Sigmoid colon (tissue), 7 donors: ENCODE results near the gene DMRT2. TPM values are rescaled to one million over a fixed set of nuclear protein-coding genes. Genes with fewer than 3 reads are reported as not detected.

Experiments used
- DNase-seq: peaks from one replicate; pipeline ENCODE4 v3.0.0-alpha.2; 2019
- H3K27ac ChIP-seq, 4 donors: fragments of 200-600 bp; sonication (generic); one replicate each; pipeline ENCODE4 v1.5.1; 2016 to 2019; ENCODE audit warnings: mild to moderate bottlenecking in 1 of 4
- H3K27me3 ChIP-seq, 3 donors: fragments of 200-600 bp; sonication (generic); one replicate each; pipeline ENCODE4 v1.5.1; 2019; ENCODE audit warnings: mild to moderate bottlenecking in 1 of 3
- H3K36me3 ChIP-seq, 4 donors: fragments of 200-600 bp; sonication (generic); one replicate each; pipeline ENCODE4 v1.5.1; 2016 to 2019
- H3K4me1 ChIP-seq, 4 donors: fragments of 200-600 bp; sonication (generic); one replicate each; pipeline ENCODE4 v1.5.1; 2017 to 2019
- H3K4me3 ChIP-seq, 4 donors: fragments of 200-600 bp; sonication (generic); one replicate each; pipeline ENCODE4 v1.5.1; 2017 to 2019; ENCODE audit warnings: mild to moderate bottlenecking in 2 of 4, moderate library complexity in 1 of 4
- H3K9me3 ChIP-seq, 4 donors: fragments of 200-600 bp in 3 of 4; sonication (generic) in 3 of 4; one replicate each; pipeline versions ENCODE4 v1.5.1 to v1.6.1; 2013 to 2019
- EP300 ChIP-seq, 4 donors: sonication (generic); formaldehyde crosslinking; IDR thresholded peaks; one replicate each; pipeline ENCODE4 v1.6.1; 2017; ENCODE audit warnings: antibody characterized with exemption in 4 of 4
- POLR2A ChIP-seq, 2 donors: fragments of 450-650 bp; IDR thresholded peaks; one replicate each; pipeline ENCODE4 v1.6.1; 2016; ENCODE audit warnings: antibody characterized with exemption in 2 of 2, mild to moderate bottlenecking in 2 of 2, moderate library complexity in 2 of 2
- POLR2AphosphoS5 ChIP-seq, 4 donors: sonication (generic); formaldehyde crosslinking; IDR thresholded peaks; one replicate each; pipeline ENCODE4 v1.6.1; 2017; ENCODE audit warnings: antibody characterized with exemption in 4 of 4
- WGBS, 2 donors: extraction: QIAGEN DNeasy Blood & Tissue Kit; methylation state at CpG; one replicate each; pipeline ENCODE4 v1.1.7; 2013; 5-methylcytosine and 5-hydroxymethylcytosine counted together
- intact Hi-C: fragments of 100-400 bp; cut with DNase I; formaldehyde crosslinking; loops from one replicate; pipeline ENCODE4 v1.15.1; 2023
- polyA plus RNA-seq, 3 donors: library from polyadenylated mRNA; stranded (reverse); fragments of 200-250 nt; gene quantifications; one replicate each; pipeline ENCODE4 v1.2.3, GENCODE V29; 2013
- total RNA-seq, 4 donors: library from RNA; depleted of rRNA; stranded (reverse); fragments of >200 nt; gene quantifications; one replicate each; pipeline ENCODE4 v1.1.0, GENCODE V29; 2016
- TF ChIP-seq, protein P1 (sequence below), 4 experiments: fragments of 450-650 bp in 3 of 4; fragments of 200-600 bp in 1 of 4; IDR thresholded peaks; one replicate each; pipeline ENCODE4 v1.5.1; 2016 to 2019; ENCODE audit warnings: antibody characterized with exemption in 4 of 4, mild to moderate bottlenecking in 3 of 4, moderate library complexity in 2 of 4
- donor health status: healthy with polysubstance abuse.
- donor health status: Bipolar disorder and iron deficiency.
- donor health status: healthy.

DMRT2 gene
- total and polyA plus RNA-seq, 7 donors: 0.33 to 5.8 (median 1.9) TPM; not detected in 1

DNA sequence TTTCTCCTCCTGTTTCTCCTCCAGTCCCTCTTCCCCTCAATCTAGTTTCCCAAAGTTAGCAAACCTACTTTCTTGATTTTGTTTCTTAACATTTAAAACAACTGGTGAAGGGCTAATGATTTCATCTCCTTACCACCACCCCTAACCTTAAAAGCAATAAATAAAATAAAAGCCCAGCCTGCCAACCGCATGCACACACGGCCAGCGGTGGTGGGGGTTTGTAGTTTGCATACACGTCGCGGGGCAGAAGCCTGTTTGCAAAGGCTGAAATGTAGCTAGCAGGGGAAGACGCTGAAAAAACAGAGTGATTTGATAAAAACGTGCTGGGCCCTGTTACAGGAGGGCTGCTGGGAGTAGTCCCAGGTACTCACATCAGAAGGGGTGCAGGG lies 1.9 kb upstream of the DMRT2 start:
- Histone ChIP-seq H3K27me3 (peaks cover 63 to 100% (median 100%) of the 10 kb centered on the region in 3 donors), H3K27ac (no peak overlapping the region), H3K4me3 (peak overlapping the region; percentile 15 to 42 (median 39)), H3K4me1 (peaks cover 0 to 70% (median 64%) of the 10 kb centered on the region in 4 donors), H3K36me3 (no peaks in the 10 kb centered on the region), H3K9me3 (no peaks in the 10 kb centered on the region)
- intact Hi-C loops: no loop called here
- DNase-seq: no peak
- no peak for TF ChIP-seq POLR2A (IDR thresholded peaks at IDR 0.05)
- no peak for TF ChIP-seq POLR2AphosphoS5 (IDR thresholded peaks at IDR 0.05)
- 17 to 60% methylated on average over 8 of the region's 8 CpGs for WGBS, 2 donors

DNA sequence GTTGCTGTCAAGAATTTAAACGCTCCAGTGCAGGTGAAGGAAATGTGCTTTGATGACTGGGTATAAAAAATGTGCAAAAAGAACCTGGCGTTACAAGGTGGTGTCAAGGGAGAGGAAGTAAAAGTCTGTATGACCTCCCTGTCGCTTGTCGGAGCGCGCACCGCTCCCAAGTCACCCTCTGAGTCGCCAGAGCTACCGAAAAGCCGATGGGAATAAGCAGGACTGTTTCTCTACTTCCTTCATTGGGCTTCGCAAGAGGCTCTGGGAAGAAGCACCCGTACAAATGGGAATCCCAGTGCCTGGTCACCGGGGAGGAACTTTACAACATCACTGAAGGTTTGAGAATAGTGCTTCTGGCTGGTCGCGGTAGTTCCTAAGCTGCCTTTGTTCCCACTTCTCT lies 1.3 kb upstream of the DMRT2 start:
- Histone ChIP-seq H3K36me3 (no peaks in the 10 kb centered on the region), H3K4me1 (peaks cover 0 to 70% (median 64%) of the 10 kb centered on the region in 4 donors), H3K9me3 (no peaks in the 10 kb centered on the region), H3K27me3 (peaks cover 67 to 100% (median 98%) of the 10 kb centered on the region in 3 donors), H3K4me3 (no peak overlapping the region), H3K27ac (no peak overlapping the region)
- DNase-seq: no peak
- intact Hi-C loops: no loop called here
- TF ChIP-seq POLR2AphosphoS5 (IDR thresholded peaks at IDR 0.05): no peak
- TF ChIP-seq EP300 (IDR thresholded peaks at IDR 0.05): no peak
- no peak for TF ChIP-seq POLR2A (IDR thresholded peaks at IDR 0.05)
- TF ChIP-seq, protein P1, sequence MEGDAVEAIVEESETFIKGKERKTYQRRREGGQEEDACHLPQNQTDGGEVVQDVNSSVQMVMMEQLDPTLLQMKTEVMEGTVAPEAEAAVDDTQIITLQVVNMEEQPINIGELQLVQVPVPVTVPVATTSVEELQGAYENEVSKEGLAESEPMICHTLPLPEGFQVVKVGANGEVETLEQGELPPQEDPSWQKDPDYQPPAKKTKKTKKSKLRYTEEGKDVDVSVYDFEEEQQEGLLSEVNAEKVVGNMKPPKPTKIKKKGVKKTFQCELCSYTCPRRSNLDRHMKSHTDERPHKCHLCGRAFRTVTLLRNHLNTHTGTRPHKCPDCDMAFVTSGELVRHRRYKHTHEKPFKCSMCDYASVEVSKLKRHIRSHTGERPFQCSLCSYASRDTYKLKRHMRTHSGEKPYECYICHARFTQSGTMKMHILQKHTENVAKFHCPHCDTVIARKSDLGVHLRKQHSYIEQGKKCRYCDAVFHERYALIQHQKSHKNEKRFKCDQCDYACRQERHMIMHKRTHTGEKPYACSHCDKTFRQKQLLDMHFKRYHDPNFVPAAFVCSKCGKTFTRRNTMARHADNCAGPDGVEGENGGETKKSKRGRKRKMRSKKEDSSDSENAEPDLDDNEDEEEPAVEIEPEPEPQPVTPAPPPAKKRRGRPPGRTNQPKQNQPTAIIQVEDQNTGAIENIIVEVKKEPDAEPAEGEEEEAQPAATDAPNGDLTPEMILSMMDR (IDR thresholded peaks at IDR 0.05): no peak
- 9 to 33% methylated on average over 15 of the region's 15 CpGs for WGBS, 2 donors

DNA sequence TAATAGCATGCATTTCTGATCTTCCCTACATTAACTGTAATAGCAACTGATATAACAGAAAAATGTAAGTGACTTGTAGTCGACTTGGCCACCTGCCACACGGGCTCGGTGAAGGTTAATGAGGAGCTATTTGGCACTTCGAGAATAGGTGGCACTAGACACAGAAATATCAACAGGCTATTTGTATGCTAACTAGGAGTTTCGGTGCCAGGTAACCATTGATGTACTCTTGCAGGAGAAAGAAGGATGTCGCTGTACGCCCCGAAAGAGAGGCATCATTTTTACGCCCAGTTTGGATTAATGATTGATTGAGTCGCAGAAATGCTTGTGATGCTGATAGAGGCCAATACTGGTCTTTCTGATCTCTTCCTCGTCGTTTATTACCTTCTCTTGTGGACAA lies 516 bp upstream of the DMRT2 start:
- intact Hi-C loops: no loop called here
- DNase-seq: no peak
- Histone ChIP-seq H3K27me3 (peaks cover 72 to 100% (median 98%) of the 10 kb centered on the region in 3 donors), H3K36me3 (no peaks in the 10 kb centered on the region), H3K9me3 (no peaks in the 10 kb centered on the region), H3K27ac (no peak overlapping the region), H3K4me3 (no peak overlapping the region), H3K4me1 (peaks cover 0 to 69% (median 64%) of the 10 kb centered on the region in 4 donors)
- no peak for TF ChIP-seq POLR2A (IDR thresholded peaks at IDR 0.05)
- TF ChIP-seq POLR2AphosphoS5 (IDR thresholded peaks at IDR 0.05): no peak
- no peak for TF ChIP-seq EP300 (IDR thresholded peaks at IDR 0.05)
- TF ChIP-seq, protein P1 (IDR thresholded peaks at IDR 0.05): no peak
- 2 to 7% methylated on average over 12 of the region's 12 CpGs for WGBS, 2 donors

DNA sequence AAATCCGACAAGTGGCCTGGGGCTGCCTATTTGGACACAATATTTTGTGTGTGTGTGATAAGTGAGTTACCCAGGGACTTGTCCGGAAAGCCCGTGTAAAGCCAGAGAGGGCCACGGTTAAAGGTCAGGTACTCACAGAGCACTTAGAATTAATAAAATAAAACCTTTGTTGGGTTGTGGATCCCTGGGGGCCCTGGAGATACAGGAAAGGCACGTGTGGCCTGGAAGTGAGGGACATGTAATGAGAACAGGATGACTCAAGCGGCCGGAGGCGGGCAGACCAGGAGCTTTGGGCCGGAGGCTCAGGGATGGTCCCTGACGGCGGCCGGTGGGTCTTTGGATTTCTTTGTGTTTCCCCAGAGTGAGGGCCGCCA lies 1.0 kb downstream of the DMRT2 start:
- Histone ChIP-seq H3K27ac (no peak overlapping the region), H3K27me3 (peaks cover 64 to 100% (median 98%) of the 10 kb centered on the region in 3 donors), H3K4me3 (peak overlapping the region in 2 of 4 donors; percentile 32 to 33), H3K4me1 (peaks cover 0 to 57% (median 55%) of the 10 kb centered on the region in 4 donors), H3K9me3 (no peaks in the 10 kb centered on the region), H3K36me3 (no peaks in the 10 kb centered on the region)
- intact Hi-C loops: no loop called here
- no peak for DNase-seq
- WGBS, 2 donors: 10 to 18% methylated on average over 13 of the region's 13 CpGs
- TF ChIP-seq POLR2A (IDR thresholded peaks at IDR 0.05) (no peak), POLR2AphosphoS5 (IDR thresholded peaks at IDR 0.05) (no peak), EP300 (IDR thresholded peaks at IDR 0.05) (no peak)
- TF ChIP-seq, protein P1 (IDR thresholded peaks at IDR 0.05): no peak

DNA sequence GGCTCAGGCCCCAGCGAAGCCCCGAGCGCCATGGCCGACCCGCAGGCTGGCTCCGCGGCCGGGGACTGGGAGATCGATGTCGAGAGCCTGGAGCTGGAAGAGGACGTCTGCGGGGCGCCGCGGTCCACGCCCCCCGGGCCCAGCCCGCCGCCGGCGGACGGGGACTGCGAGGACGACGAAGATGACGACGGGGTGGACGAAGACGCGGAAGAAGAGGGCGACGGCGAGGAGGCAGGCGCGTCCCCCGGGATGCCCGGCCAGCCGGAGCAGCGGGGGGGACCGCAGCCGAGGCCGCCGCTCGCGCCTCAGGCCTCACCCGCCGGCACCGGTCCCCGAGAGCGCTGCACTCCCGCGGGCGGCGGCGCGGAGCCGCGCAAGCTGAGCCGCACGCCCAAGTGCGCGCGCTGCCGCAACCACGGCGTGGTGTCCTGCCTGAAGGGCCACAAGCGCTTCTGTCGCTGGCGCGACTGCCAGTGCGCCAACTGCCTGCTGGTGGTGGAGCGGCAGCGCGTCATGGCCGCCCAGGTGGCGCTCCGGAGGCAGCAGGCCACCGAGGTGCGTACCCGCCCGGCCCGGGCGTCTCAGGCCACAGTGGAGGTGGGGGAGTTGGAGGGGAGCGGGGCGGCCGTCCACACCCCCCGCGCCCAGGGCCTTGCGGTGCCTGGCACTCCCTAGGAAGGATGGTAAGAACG lies 1.6 kb downstream of the DMRT2 start:
- peaks cover 0 to 55% (median 53%) of the 10 kb centered on the region in 4 donors for H3K4me1 ChIP-seq
- H3K9me3 ChIP-seq: no peaks in the 10 kb centered on the region
- no peaks in the 10 kb centered on the region for H3K36me3 ChIP-seq
- 1 to 2% methylated on average over 90 of the region's 90 CpGs for WGBS, 2 donors
- no peak overlapping the region for H3K27ac ChIP-seq
- H3K27me3 ChIP-seq: peaks cover 59 to 100% (median 98%) of the 10 kb centered on the region in 3 donors
- intact Hi-C loops: no loop called here
- no peak for DNase-seq
- TF ChIP-seq POLR2AphosphoS5 (IDR thresholded peaks at IDR 0.05) (no peak), EP300 (IDR thresholded peaks at IDR 0.05) (no peak), POLR2A (IDR thresholded peaks at IDR 0.05) (no peak)
- TF ChIP-seq, protein P1 (IDR thresholded peaks at IDR 0.05): no peak
- H3K4me3 ChIP-seq: peak overlapping the region in 3 of 4 donors; percentile 22 to 33 (median 32)
